Brain microvascular endothelial cell (primary cell): ENCODE data around the gene KRT7.

Experiments
- DNase-seq: peaks from one replicate; pipeline ENCODE4 v3.0.0-alpha.2; 2020
- H3K27ac ChIP-seq: fragments of 250-450 bp; sonication (Bioruptor Pico); 2 replicates; pipeline ENCODE4 v1.5.1; 2020; ENCODE audit warnings: mild to moderate bottlenecking, moderate library complexity
- H3K27me3 ChIP-seq: fragments of 250-450 bp; sonication (Bioruptor Pico); replicated peaks from 2 replicates; pipeline ENCODE4 v1.5.1; 2020; ENCODE audit warnings: mild to moderate bottlenecking
- H3K36me3 ChIP-seq: fragments of 250-450 bp; sonication (Bioruptor Pico); replicated peaks from 2 replicates; pipeline ENCODE4 v1.5.1; 2020; ENCODE audit warnings: mild to moderate bottlenecking
- H3K4me3 ChIP-seq: 2 replicates; pipeline ENCODE4 v1.5.1; 2011; ENCODE audit warnings: low read depth, mild to moderate bottlenecking, control low read depth, low read length, moderate library complexity
- CTCF ChIP-seq: IDR thresholded peaks from 2 replicates; pipeline ENCODE4 v1.5.1; 2011; ENCODE audit warnings: low read depth, mild to moderate bottlenecking, moderate library complexity, low read length, control low read depth, inconsistent platforms; ENCODE audit errors: missing control alignments
- in situ Hi-C: cut with HindIII; loops from 2 replicates; pipeline ENCODE4 v1.10.0; 2017; ENCODE audit warnings: low sequenced_read_pairs, low pct_ligation_motif_present

The KRT7 gene

DNA sequence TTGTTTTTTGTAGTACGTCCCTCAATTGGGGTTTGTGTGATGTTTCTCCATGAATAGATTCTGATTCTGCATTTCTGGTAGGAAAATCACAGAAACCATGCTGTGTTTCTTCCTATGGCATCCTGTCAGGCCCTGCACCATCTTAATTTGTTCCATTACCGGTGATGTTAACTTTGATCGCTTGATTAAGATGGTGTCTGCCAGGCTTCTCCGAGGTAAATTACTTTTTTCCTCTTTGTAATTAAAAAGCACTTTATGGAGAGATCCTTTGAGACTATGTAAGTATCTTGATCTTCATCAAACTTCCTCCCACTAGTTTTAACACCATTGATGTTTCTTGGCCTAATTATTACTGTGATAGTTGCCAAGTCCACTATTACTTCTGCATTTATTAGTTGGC, 15.0 kb upstream of the KRT7 start:
- Histone ChIP-seq H3K36me3 (no peaks in the 10 kb centered on the region), H3K4me3 (no peak overlapping the region), H3K27me3 (no peaks in the 10 kb centered on the region), H3K27ac (no peak overlapping the region)
- in situ Hi-C loops: no loop called here
- DNase-seq: no peak
- no peak for TF ChIP-seq CTCF

GRCh38 chr12:52220477-52220876, 12.6 kb upstream of the KRT7 start:
- Histone ChIP-seq H3K4me3 (no peak overlapping the region), H3K36me3 (no peaks in the 10 kb centered on the region), H3K27ac (no peak overlapping the region), H3K27me3 (no peaks in the 10 kb centered on the region)
- TF ChIP-seq CTCF: no peak
- in situ Hi-C loops: no loop called here
- DNase-seq: no peak

DNA sequence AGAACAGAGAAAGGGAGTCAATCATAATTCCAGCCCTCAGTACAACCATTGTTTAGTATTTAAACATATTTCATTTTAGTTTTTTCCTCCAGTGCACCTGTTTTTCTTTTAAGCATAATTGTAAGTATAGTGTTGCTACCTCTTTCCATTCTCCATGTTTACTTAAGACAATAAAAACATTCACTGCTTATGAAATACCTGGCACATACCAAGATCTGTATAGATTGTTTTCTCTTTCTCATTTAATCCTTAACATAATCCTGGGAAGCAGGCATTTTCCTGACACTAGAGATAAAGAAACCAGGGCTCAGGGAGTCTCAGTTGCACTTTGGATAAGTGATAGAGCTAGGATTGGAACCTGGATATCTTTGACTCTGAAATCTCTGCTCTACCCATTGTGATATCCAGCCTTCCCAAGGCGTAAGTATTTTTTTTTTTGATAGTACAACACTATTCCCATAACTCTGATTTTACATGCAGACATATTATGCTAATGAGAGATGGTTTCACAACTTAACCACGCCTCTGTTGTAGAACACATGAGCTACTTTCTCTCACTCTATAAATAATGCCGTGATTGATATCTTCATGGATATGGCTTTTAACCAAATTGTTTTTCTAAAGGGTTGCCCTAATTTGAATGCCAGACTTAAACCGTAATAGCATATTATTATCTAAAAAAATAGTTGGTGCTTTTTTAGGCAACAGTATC, 11.8 kb upstream of the KRT7 start:
- no peak for TF ChIP-seq CTCF
- no peak overlapping the region for H3K27ac ChIP-seq

GRCh38 chr12:52221912-52222457, 11.1 kb upstream of the KRT7 start:
- DNase-seq: peak; percentile 60
- TF ChIP-seq CTCF: peak; percentile 80
- Histone ChIP-seq H3K27me3 (no peaks in the 10 kb centered on the region), H3K4me3 (no peak overlapping the region), H3K36me3 (no peaks in the 10 kb centered on the region), H3K27ac (no peak overlapping the region)
- in situ Hi-C loops: no loop called here

More for the DNA sequence above, 11.8 kb upstream of the KRT7 start:
- H3K36me3 ChIP-seq: no peaks in the 10 kb centered on the region
- H3K27me3 ChIP-seq: no peaks in the 10 kb centered on the region
- no peak for DNase-seq
- in situ Hi-C loops: no loop called here
- no peak overlapping the region for H3K4me3 ChIP-seq

DNA sequence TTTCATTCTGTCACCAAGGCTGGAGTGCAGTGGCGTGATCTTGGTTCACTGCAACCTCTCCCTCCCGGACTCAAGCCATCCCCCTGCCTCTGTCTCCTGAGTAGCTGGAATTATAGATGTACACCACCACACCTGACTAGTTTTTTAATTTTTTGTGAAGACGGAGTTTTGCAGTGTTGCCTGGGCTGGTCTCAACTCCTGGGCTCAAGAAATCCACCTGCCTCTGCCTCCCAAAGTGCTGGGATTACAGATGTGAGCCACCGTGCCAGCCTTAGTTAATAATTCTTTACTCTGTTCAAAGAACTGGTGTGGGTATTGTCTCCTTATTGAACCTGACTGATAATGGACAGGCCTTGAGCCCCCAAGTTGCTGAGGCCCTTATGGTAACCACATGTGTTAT, 10.4 kb upstream of the KRT7 start:
- H3K27ac ChIP-seq: no peak overlapping the region
- no peak for TF ChIP-seq CTCF
- no peaks in the 10 kb centered on the region for H3K27me3 ChIP-seq
- H3K36me3 ChIP-seq: no peaks in the 10 kb centered on the region
- H3K4me3 ChIP-seq: no peak overlapping the region
- no peak for DNase-seq
- in situ Hi-C loops: no loop called here
